HG02973 (cell line): ENCODE results near the gene PDXK.

Source experiments
- ATAC-seq: cut with Tn5 transposase; IDR thresholded peaks from one replicate; pipeline ENCODE4 v1.9.1; 2021; ENCODE audit warnings: moderate library complexity; ENCODE audit not compliant: unreplicated experiment

The PDXK gene

GRCh38 chr21:43778469-43779335 lies 59.8 kb downstream of the PDXK start:
- no peak for ATAC-seq

DNA sequence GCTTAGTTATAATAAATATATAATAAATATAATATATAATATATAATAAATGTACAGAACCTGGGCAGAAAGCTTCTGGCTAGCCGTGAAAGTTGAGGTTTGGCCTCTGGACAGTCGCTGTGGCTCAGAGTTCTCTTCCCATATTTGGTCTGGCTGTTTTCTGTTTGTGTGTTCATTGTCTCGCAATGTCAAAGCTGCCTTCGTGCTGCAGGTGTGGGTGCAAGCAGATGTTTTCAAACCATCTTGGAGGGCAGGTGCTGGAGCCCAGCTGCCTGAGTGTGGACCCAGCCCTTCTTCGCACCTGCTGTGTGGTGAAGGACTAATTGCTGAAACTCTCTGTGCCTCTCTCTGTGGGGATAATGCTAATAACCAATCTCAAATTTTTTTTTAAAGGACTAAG lies 60.7 kb downstream of the PDXK start:
- ATAC-seq: no peak

GRCh38 chr21:43781846-43782245 lies 62.9 kb downstream of the PDXK start:
- ATAC-seq: no peak

DNA sequence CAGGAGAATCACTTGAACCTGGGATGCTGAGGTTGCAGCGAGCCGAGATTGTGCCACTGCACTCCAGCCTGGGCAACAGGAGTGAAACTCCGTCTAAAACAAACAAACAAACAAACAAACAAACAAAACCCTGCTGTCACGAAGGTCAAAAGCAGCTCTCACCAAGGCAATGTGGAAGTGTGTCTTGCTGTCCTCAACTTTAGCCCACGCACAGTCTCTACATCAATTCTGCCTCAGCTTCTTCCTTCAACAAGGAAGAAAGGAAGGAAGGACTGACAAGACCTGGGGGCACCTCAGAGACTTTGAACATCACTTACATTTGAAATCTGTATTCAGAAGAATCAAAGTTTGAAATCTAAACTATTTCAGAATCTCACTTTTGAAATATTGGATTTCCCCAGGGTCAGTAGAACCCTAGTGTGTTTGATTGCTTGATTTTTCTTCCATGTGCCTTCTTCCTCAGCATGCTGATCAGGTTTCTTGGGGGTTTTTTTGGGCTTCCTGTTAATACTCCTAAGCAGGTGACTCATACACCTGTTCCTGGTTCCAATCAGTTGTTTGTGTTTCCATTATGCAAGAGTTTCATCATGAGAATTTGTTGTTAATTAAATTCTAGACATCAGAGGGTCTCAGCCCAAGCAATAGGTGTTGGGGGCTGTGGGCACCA lies 63.6 kb downstream of the PDXK start:
- ATAC-seq: no peak

DNA sequence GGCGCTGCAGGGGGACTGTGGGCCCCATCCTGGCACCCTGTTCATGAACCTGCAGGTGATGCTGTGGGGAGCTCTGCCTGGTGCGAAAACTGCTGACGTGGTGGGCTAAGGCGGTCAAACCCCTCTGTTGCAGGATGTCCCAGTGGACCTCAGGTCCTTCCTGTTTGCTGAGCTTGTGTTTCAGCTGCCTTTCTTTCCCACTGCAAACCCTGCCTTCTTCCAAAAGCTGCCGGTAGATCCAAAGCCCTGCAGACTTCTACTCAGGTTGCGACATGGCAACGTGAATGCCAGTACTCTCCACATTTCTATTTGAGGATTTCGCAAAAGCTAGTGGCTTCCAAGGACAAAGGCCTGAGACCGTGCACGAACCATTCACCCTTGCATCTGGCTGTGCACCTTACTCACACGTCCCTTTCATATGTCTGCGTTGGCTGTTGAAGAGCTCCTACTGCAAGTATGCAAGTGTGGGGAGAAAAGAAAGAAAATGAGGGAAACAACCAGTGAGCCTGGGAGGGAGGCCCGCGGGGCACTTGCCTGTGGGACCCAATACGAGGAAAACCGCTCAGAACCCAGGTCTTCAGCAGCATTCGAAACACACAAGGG lies 64.3 kb downstream of the PDXK start:
- no peak for ATAC-seq

DNA sequence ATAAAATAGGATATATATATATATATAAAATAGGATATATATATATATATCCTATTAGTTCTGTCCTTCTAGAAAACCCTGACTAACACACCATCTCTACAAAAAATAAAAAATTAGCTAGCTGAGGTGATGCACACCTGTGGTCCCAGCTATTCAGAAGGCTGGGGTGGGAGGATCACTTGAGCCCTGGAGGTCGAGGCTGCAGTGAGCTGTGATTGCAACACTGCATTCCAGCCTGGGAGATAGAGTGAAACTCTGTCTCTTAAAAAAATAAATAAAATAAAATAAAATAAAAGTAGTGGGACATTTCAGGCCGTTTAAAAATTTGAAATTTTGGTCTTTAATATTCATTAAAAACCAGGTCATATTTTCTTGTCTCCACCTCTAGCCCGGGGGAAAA lies 66.2 kb downstream of the PDXK start:
- no peak for ATAC-seq

DNA sequence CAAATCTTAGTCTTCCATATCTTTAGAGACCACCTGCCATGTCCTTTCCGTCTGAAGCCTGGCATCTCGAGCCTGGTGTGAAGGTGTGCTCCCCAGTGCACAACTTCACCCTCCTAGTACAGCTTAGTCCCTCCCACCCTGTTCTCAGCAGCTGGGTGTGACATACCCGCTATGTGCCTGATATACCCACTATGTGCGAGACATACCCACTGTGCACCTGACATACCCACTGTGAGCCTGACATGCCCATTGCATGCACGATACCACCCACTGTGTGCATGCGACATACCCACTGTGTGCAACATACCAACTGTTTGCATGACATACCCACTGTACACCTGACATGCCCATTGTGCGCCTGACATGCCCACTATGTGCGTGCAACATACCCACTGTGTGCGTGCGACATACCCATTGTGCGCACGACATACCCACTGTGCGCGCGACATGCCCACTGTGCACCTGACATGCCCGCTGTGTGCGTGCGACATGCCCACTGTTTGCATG lies 67.4 kb downstream of the PDXK start:
- no peak for ATAC-seq

GRCh38 chr21:43786807-43787440 lies 68.0 kb downstream of the PDXK start:
- no peak for ATAC-seq

- peak; percentile 74 for ATAC-seq
Measured at GRCh38 chr21:43789276-43790009, 70.5 kb downstream of the PDXK start, which contains the start of gene RRP1. Gene RRP1 (plus strand): TSS chr21:43789577. CDS start chr21:43789630, 53 bp downstream.

GRCh38 chr21:43790010-43790524 lies 71.1 kb downstream of the PDXK start:
- ATAC-seq: no peak

- ATAC-seq: no peak
Measured at GRCh38 chr21:43792406-43792805, 73.5 kb downstream of the PDXK start.

DNA sequence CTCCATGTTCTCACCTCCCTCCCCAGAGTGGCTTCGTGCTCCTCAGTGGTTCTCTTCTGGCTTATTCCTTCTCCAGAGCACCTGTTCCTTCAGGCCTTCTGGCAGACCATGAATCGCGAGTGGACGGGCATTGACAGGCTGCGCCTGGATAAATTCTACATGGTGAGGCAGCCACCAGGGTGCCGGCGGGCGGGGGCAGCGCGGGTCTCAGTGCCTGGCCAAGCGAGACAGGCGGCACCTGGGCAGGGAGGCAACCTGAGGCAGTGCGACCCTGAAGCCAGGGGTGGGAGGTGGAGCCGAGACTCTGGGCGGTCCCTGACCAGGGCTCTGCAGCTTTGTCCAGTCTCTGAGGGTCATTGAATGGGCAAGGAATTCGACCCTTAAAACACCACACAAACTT lies 74.3 kb downstream of the PDXK start:
- ATAC-seq: no peak

- ATAC-seq: no peak
Measured at GRCh38 chr21:43794311-43794710, 75.4 kb downstream of the PDXK start.

DNA sequence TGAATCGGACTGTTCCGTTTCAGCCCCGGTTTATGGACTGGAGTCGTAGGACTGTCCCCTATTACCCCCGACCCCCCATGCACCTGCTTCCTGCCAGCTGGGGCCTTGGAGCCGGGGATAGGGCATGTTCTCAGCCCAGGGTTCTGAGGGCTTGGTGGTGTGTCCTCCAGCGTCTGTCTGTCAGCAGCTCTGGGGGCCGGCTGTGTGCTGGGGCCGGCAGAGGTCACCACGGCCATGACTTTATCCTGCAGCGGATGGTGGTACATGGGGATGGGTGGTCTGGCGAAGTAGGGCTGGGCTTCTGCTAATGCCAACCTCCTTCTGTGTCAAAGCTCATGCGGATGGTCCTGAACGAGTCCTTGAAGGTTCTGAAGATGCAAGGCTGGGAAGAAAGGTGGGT lies 75.9 kb downstream of the PDXK start:
- no peak for ATAC-seq

DNA sequence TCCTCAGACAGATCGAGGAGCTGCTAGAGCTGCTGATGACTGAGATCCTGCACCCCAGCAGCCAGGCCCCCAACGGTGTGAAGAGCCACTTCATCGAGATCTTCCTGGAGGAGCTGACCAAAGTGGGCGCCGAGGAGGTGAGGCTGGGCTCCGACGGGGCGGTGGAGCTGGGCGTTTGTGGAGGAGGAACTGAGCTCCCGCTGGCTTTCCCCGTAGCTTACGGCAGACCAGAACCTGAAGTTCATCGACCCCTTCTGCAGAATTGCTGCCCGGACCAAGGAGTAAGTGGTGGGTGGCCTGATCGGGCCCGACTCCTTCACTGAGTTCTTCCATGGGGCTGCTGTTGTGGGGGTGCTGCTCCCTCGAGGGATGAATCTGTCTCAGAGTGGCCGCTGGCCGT lies 78.5 kb downstream of the PDXK start:
- ATAC-seq: no peak

DNA sequence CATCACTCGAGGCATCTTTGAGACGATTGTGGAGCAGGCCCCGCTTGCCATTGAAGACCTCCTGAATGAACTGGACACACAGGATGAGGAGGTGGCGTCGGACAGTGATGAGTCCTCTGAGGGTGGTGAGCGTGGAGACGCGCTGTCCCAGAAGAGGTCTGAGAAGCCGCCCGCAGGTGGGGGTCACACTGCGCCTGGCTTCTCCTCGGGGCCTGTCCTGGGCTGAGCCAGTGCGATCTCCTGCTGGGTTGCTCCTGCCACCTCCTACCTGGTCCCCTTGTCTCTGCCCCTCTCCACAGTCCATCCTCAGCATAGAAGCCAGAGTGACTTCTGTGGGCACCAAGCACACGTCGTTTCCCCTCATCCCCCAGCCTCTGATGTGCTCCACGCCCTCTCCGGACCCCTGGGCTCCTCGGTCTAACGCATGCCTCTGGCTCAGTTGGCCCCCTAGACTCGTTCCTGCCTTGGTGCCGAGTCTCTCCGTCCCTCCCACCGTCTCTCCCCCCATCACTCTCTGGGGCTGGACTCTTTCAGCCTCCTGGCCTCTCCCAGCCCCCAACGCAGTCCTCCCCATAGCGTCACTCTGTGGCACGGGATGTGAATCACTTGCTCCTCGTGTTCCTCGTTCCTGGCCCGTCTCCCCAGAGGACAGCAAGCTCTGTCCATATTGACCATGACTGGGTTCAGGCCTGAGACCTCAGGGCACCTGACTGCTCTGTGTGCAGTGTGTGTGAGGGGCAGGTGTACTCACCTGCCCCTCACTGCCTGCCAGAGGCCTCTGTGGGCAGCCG lies 79.2 kb downstream of the PDXK start:
- ATAC-seq: no peak

DNA sequence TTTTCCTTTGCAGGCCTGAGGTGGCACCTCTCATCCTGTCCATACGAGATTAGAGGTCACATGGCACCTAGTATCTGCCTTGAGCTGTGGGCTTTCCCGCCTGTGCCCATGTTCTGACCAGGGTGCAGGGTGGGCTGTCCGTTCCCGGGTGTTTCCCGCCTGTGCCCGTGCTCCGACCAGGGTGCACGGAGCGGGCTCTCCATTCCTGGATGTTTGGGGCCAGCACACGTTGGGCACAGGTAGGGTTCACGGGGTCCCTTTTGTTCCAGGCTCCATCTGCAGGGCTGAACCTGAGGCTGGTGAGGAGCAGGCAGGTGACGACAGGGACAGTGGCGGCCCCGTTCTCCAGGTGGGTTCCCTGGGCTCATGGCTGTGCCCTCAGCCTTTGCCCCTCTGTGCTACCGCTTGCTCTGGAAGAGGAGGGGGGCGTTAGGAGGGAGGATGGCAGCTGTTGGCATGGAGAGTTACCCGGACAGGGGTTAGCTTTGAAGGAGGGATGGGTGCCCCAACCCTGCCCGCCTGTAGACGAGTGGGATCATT lies 80.4 kb downstream of the PDXK start:
- no peak for ATAC-seq

DNA sequence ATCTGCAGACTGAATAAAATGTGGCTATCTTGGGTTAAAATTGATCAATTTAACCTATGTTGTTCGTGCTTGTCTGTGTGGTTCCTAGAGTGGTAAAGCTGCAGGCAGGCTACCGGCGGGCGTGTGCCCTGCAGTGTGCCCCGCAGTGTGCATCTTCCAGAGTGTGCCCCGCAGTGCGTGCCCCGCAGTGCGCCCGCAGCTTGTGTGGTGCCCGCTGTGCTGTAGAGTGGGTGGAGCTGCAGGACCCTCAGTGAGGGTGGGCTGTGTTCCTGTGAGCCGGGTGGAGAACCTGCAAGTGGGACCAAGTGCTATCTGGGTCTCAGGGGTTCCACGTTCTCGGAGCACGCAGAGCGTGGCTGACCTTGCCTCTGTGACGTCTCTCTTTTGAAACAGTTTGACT lies 81.2 kb downstream of the PDXK start:
- ATAC-seq: no peak

GRCh38 chr21:43800566-43800965 lies 81.6 kb downstream of the PDXK start:
- no peak for ATAC-seq
